Erythroblast (primary cell): ENCODE data around the gene MXD4.

Experiments
- DNase-seq, 2 experiments: peaks; one replicate each; lab custom pipeline; 2025; lab: John Stamatoyannopoulos, UW
- GATA1 ChIP-seq: IDR thresholded peaks from 2 replicates; pipeline ENCODE4 v1.6.1; 2011; ENCODE audit warnings: low read depth, mild to moderate bottlenecking, control low read depth, low read length, moderate library complexity
- POLR2A ChIP-seq: IDR thresholded peaks from 2 replicates; pipeline ENCODE4 v1.6.1; 2011; ENCODE audit warnings: mild to moderate bottlenecking, low read length

Gene MXD4

GRCh38 chr4:2249526-2250356, 12.2 kb downstream of the MXD4 start:
- no peak for DNase-seq
- no peak for TF ChIP-seq POLR2A
- no peak for TF ChIP-seq GATA1

- no peak for DNase-seq
- TF ChIP-seq GATA1 (no peak), POLR2A (no peak)
Observed at GRCh38 chr4:2248821-2249261, 13.1 kb downstream of the MXD4 start.

- TF ChIP-seq POLR2A (no peak), GATA1 (no peak)
- DNase-seq = no peak
Observed at GRCh38 chr4:2248044-2248780, 13.7 kb downstream of the MXD4 start.

GRCh38 chr4:2247128-2248043, 14.5 kb downstream of the MXD4 start:
- no peak for DNase-seq
- no peak for TF ChIP-seq GATA1

GRCh38 chr4:2246384-2247127, 15.4 kb downstream of the MXD4 start:
- TF ChIP-seq POLR2A (no peak), GATA1 (no peak)
- no peak for DNase-seq

GRCh38 chr4:2245787-2246275, 16.1 kb downstream of the MXD4 start:
- DNase-seq = no peak
- TF ChIP-seq GATA1 = no peak

- DNase-seq = no peak
Observed at GRCh38 chr4:2245057-2245786, 16.7 kb downstream of the MXD4 start.

GRCh38 chr4:2243681-2244380, 18.1 kb downstream of the MXD4 start:
- TF ChIP-seq POLR2A (no peak), GATA1 (no peak)
- DNase-seq = peak; percentile 33 to 41

More at GRCh38 chr4:2245057-2245786, 16.7 kb downstream of the MXD4 start:
- no peak for TF ChIP-seq POLR2A
- no peak for TF ChIP-seq GATA1

- peak; percentile 98 to 100 for DNase-seq
- TF ChIP-seq GATA1 (no peak), POLR2A (peak; percentile 84)
Observed at GRCh38 chr4:2241410-2242353, 20.2 kb downstream of the MXD4 start, which contains the start of the genes HAUS3 and POLN. HAUS3 (minus strand) TSS chr4:2242121; CDS start chr4:2240946, 1,175 bp downstream. POLN (minus strand) TSS chr4:2242121; CDS start chr4:2229231, 12,890 bp downstream.

GRCh38 chr4:2241003-2241402, 20.9 kb downstream of the MXD4 start:
- DNase-seq = peak in 1 of 2 experiments; percentile 58
- no peak for TF ChIP-seq GATA1
- TF ChIP-seq POLR2A = no peak
